VCaP (cell line): ENCODE data around the gene FARS2.

Source experiments
- H3K27ac ChIP-seq: fragments of 450-650 bp; 2 replicates; pipeline ENCODE4 v1.5.1; 2017
- TF ChIP-seq, protein P1 (sequence below): fragments of 450-650 bp; conservative IDR thresholded peaks from 2 replicates; pipeline ENCODE4 v1.5.1; 2017; ENCODE audit warnings: mild to moderate bottlenecking, moderate library complexity

FARS2 gene

DNA sequence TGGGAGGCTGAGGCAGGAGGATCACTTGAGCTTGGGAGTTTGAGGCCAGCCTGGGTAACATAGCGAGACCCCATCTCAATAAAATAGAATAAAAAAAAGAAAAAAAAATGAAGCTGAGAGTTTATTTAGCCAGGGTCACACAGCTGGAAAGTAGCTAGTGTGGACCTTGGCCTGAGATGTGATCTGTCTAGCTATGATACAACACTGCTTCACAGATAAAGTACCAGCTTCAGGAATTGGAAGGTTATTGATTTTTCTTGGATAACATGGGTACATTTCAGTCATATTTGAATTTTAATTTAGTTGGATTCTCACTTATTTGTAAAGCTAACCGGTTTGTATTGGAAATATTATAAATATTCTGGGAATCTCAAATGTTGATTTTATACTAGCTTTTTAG is 5.1 kb downstream of the FARS2 start:
- no peak overlapping the region for H3K27ac ChIP-seq
- TF ChIP-seq, protein P1, sequence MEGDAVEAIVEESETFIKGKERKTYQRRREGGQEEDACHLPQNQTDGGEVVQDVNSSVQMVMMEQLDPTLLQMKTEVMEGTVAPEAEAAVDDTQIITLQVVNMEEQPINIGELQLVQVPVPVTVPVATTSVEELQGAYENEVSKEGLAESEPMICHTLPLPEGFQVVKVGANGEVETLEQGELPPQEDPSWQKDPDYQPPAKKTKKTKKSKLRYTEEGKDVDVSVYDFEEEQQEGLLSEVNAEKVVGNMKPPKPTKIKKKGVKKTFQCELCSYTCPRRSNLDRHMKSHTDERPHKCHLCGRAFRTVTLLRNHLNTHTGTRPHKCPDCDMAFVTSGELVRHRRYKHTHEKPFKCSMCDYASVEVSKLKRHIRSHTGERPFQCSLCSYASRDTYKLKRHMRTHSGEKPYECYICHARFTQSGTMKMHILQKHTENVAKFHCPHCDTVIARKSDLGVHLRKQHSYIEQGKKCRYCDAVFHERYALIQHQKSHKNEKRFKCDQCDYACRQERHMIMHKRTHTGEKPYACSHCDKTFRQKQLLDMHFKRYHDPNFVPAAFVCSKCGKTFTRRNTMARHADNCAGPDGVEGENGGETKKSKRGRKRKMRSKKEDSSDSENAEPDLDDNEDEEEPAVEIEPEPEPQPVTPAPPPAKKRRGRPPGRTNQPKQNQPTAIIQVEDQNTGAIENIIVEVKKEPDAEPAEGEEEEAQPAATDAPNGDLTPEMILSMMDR: no peak

DNA sequence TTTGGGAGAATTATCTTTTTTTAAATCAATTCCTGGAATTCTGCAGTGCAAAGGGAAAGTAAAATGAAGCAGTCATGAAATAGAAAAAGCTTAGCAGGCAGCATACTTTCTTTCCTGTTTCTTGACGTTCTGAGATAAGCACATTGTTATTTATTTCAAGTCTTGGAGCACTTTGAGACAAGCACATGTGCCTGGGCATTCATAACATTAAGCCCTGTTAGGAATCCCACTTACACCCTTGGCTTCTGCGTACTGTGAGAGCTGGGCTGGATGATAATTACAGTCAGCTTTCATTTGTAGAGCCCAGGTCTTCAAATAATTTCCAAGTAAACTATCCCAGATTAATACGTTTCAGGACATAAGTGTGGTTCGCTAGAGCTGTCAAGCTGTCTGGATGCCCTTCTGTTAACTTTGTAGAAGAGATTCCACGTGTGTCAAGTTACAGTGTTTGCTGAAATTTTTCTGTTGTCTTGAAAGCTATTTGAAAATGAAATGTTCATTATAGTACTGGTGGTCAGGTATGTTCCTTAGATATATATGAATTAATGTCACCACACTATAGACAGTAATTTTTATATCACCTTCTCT is 8.9 kb downstream of the FARS2 start:
- TF ChIP-seq, protein P1: no peak
- no peak overlapping the region for H3K27ac ChIP-seq

DNA sequence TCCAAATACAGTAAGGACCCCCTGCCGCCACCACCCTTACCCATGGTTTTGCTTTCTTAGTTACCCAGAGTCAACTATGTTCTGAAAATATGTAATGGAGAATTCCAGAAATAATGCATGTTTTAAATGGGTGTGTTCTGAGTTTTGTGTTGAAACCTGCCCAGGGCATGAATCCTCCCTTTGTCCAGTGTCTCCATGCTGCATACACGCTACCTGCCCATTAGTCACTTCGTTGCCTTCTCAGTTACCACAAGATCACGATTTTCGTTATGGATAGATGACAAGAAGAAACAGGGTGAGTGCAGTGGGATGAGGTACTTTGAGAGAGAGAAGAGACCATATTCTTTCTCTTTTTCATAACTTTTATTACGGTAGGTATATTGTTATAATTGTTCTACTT is 10.6 kb downstream of the FARS2 start:
- TF ChIP-seq, protein P1: no peak
- H3K27ac ChIP-seq: no peak overlapping the region

DNA sequence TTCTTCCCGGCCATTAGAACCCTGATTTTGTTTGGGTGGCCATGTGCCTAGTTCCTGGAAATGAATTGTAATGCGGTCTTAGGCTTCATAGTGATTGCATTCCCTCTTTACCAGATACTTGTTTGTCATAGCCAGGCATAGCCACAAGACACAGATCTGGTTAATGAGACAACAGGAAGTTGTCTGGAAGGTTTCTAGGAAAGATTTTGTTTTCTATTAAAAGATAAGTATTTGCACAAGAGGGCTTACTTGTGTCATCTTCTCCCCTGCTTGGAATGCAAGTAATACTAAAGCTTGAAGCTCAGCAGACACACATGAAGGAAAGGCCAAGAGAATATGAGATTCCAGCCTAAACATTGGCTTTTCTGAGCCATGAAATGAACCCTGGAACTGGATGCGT is 12.9 kb downstream of the FARS2 start:
- H3K27ac ChIP-seq: no peak overlapping the region
- TF ChIP-seq, protein P1: no peak

DNA sequence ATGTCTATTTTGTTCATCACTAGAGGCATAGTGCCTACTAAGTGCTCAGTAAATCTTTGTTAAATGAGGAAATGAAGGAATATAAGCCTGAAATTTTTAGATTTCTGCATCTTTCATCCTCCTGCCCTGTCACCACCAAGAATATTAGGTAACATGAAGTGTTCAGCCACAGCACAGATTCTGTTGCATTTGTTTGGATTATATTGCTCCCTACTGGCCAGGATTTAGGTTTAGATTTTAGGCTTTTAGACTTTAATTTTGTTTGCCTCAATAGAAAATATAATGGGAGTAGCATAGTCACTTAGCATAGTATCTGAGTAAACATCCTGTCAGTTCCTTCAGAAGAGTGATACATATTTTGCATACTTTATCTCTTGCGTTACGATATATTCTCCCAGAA is 14.2 kb downstream of the FARS2 start:
- H3K27ac ChIP-seq: no peak overlapping the region
- TF ChIP-seq, protein P1: no peak

DNA sequence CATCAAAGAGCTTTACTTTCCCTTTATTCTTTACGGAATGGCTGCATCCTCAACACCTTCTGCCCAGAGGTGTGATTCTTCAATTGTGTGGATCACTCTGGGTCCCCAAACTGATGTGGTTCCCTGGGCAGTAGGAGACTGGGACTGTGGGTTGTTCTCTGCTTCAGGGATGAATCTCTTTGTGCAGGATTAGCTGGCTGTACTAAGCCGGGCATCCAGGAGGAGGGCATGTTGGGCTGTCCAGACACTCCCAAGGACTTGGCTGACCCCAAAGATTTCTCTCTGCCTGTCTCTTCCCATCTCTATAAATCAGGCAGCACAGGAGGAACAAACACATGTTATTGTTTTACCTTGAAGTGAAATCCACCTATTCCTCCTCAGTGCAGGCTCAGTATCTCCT is 15.3 kb downstream of the FARS2 start:
- H3K27ac ChIP-seq: no peak overlapping the region
- TF ChIP-seq, protein P1: no peak

DNA sequence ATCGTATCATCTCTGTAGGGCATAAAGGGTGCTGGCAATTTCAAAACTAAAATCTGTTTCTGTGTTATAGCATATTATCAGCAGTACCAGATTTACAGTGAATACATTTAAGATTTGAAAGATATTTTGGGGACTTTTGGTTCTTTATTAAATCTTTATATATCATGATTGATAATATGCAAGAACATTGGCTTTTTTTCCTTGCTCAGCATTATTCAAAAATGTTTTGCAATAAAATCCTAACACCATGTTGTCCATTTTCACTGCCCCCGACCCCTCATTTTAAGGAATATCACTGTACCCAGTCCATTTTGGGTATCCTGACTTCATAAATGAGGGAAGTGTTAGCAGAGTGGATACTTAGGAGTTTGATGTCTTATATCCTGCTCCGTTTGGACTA is 16.3 kb downstream of the FARS2 start:
- no peak overlapping the region for H3K27ac ChIP-seq
- TF ChIP-seq, protein P1: no peak
